Measurements from ENCODE around the gene PFKFB3. TPM values are rescaled to one million over a fixed set of nuclear protein-coding genes. Genes with fewer than 3 reads are reported as not detected.

PFKFB3 gene
- total RNA-seq, 4 donors from 2014 or later = 8.4 to 11.8 (median 9.4) TPM

DNA sequence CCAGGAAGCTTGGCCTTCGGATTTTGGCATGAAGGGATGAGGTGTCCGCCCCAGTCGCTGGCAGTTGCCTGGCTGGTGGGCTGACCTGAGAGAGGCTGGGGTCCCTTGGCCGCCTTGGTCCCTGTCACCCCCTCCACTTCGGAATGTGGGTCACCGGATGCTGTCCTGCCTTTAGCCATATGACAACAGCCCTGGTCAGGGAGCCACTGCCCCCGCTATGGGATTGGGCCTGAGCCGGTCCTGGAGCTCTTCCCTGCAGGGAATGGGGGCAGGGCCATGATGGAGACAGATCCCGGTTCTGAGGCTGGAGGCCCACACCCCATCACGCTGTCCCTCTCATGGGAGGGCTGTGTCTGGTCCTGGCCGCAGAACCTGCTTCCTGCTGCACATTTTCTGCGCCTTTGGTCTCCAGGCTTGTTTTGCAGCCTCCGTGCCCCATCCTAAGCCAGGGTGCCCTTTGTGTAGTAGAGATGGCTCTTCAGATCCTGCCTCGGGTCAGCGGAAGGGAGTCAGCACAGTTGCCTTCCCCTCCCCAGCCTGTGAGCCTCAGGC, 22.6 kb downstream of the PFKFB3 start:
- no peak for DNase-seq
- H3K9me3 ChIP-seq = no peaks in the 10 kb centered on the region
- no peak overlapping the region for H3K4me3 ChIP-seq (replicated peaks in 1 of 3)
- intact Hi-C loops (cut with DNase I) = no loop called here
- TF ChIP-seq, protein P1, sequence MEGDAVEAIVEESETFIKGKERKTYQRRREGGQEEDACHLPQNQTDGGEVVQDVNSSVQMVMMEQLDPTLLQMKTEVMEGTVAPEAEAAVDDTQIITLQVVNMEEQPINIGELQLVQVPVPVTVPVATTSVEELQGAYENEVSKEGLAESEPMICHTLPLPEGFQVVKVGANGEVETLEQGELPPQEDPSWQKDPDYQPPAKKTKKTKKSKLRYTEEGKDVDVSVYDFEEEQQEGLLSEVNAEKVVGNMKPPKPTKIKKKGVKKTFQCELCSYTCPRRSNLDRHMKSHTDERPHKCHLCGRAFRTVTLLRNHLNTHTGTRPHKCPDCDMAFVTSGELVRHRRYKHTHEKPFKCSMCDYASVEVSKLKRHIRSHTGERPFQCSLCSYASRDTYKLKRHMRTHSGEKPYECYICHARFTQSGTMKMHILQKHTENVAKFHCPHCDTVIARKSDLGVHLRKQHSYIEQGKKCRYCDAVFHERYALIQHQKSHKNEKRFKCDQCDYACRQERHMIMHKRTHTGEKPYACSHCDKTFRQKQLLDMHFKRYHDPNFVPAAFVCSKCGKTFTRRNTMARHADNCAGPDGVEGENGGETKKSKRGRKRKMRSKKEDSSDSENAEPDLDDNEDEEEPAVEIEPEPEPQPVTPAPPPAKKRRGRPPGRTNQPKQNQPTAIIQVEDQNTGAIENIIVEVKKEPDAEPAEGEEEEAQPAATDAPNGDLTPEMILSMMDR (IDR thresholded peaks at IDR 0.05) = no peak
- TF ChIP-seq POLR2A (IDR thresholded peaks at IDR 0.05) = no peak
- H3K27me3 ChIP-seq = no peaks in the 10 kb centered on the region
- no peak overlapping the region for H3K27ac ChIP-seq
- H3K36me3 ChIP-seq = peaks cover 22 to 28% of the 10 kb centered on the region in 2 donors
- no peaks in the 10 kb centered on the region for H3K4me1 ChIP-seq
- 86 to 91% methylated on average over 12 to 14 of the region's 15 CpGs for WGBS, 2 donors

DNA sequence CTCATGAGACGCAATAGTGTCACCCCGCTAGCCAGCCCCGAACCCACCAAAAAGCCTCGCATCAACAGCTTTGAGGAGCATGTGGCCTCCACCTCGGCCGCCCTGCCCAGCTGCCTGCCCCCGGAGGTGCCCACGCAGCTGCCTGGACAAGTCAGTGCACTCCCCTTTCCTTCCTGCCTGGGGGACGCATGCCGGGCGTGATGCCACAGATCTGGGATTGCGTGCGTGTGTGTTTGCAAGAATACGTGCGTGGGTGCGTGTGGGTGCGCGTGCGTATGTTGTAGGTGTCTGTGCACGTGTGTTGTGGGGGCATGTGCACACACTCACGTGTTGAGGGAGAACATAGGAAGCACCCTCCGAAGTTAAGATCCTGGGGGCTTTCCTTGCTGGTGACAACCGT, 23.5 kb downstream of the PFKFB3 start:
- intact Hi-C loops (cut with DNase I) = no loop called here
- Histone ChIP-seq H3K9me3 (no peaks in the 10 kb centered on the region), H3K4me3 (replicated peaks in 1 of 3) (no peak overlapping the region), H3K27me3 (no peaks in the 10 kb centered on the region), H3K36me3 (peaks cover 20 to 23% of the 10 kb centered on the region in 2 donors), H3K27ac (no peak overlapping the region), H3K4me1 (no peaks in the 10 kb centered on the region)
- TF ChIP-seq POLR2A (IDR thresholded peaks at IDR 0.05) = no peak
- TF ChIP-seq, protein P1 (IDR thresholded peaks at IDR 0.05) = no peak
- 95 to 99% methylated on average over 23 of the region's 23 CpGs for WGBS, 2 donors
- DNase-seq = no peak

GRCh38 chr10:6227346-6227745, 24.6 kb downstream of the PFKFB3 start:
- intact Hi-C loops (cut with DNase I) = no loop called here
- no peak for TF ChIP-seq POLR2A (IDR thresholded peaks at IDR 0.05)
- TF ChIP-seq, protein P1 (IDR thresholded peaks at IDR 0.05) = no peak
- DNase-seq = no peak
- 97% methylated on average over 9 of the region's 9 CpGs for WGBS, 2 donors
- H3K9me3 ChIP-seq = no peaks in the 10 kb centered on the region
- no peak overlapping the region for H3K4me3 ChIP-seq (replicated peaks in 1 of 3)
- H3K4me1 ChIP-seq = no peaks in the 10 kb centered on the region
- peaks cover 14 to 16% of the 10 kb centered on the region in 2 donors for H3K36me3 ChIP-seq
- H3K27ac ChIP-seq = no peak overlapping the region
- H3K27me3 ChIP-seq = no peaks in the 10 kb centered on the region

DNA sequence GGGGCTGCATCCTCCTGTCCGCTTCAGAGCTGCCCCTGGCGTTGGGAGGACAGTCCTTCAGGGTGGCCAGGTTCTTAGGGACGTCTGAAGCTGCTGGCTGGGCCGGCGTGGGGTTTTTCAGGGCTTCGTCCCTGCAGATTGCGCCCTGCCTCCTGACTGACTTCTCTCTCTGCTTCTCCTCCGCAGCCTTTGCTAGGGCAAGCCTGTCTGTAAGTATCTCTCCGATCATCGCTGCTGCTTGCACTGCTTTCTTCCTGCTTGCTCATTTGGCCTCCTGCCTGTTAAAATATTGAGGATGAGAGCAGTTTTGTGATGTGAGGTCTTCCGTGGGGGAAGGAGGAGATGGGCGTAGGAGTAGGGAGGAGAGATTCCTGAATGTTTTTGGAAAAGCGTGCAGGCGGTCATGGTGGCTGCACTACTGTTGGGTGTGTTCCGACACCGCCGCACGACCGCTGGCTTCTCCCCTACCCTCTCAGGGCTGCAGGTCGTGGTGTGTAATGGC, 25.3 kb downstream of the PFKFB3 start:
- 81 to 88% methylated on average over 20 of the region's 20 CpGs for whole genome bisulfite sequencing, 2 donors
- H3K9me3 ChIP-seq = no peaks in the 10 kb centered on the region
- intact Hi-C loops (cut with DNase I) = no loop called here
- H3K27me3 ChIP-seq = no peaks in the 10 kb centered on the region
- H3K4me3 ChIP-seq (replicated peaks in 1 of 3) = no peak overlapping the region
- H3K27ac ChIP-seq = no peak overlapping the region
- H3K4me1 ChIP-seq = no peaks in the 10 kb centered on the region
- H3K36me3 ChIP-seq = peaks cover 13 to 14% of the 10 kb centered on the region in 2 donors
- no peak for TF ChIP-seq POLR2A (IDR thresholded peaks at IDR 0.05)
- TF ChIP-seq, protein P1 (IDR thresholded peaks at IDR 0.05) = no peak
- no peak for DNase-seq

DNA sequence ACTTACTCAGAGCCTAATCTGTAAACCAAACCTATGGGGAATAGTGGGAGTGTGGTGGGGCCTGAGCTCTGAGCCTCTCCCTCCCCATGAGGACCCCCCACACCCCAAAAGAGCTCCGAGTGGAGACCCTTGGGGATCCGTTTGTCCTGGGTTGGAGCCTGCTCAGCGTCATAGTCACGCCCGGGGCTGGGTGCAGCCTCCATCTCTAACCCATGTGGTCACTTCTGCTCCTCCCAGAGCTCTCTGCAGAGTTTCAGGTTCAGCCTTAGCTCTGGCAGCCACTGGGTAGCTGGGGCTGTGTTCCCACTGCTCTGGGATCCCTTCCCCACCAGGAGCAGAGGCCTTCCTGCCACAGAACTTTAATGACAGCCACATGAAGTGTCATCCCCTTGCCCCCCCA, 25.9 kb downstream of the PFKFB3 start:
- Histone ChIP-seq H3K36me3 (peaks cover 15 to 17% of the 10 kb centered on the region in 2 donors), H3K4me3 (replicated peaks in 1 of 3) (no peak overlapping the region), H3K27me3 (no peaks in the 10 kb centered on the region), H3K4me1 (no peaks in the 10 kb centered on the region), H3K27ac (no peak overlapping the region), H3K9me3 (no peaks in the 10 kb centered on the region)
- DNase-seq = no peak
- intact Hi-C loops (cut with DNase I) = no loop called here
- WGBS, 2 donors = 40 to 74% methylated on average over 2 to 5 of the region's 5 CpGs
- no peak for TF ChIP-seq POLR2A (IDR thresholded peaks at IDR 0.05)
- TF ChIP-seq, protein P1 (IDR thresholded peaks at IDR 0.05) = no peak
